SK-N-DZ (cell line): ENCODE data around the gene AKAP9.
A peak's percentile ranks its signal among the peaks of the same experiment; 100 is the strongest.
"Not testable (repeated sequence)": the region's sequence is repeated elsewhere in the genome, so short reads cannot be mapped to it uniquely, and the experiment has no call there.

ENCODE experiments used
- DNase-seq: peaks from one replicate; pipeline ENCODE4 v3.0.0-alpha.2; 2015; ENCODE audit warnings: low spot score

AKAP9 gene

GRCh38 chr7:92058899-92059298 is 118.2 kb downstream of the AKAP9 start:
- DNase-seq, result no peak

DNA sequence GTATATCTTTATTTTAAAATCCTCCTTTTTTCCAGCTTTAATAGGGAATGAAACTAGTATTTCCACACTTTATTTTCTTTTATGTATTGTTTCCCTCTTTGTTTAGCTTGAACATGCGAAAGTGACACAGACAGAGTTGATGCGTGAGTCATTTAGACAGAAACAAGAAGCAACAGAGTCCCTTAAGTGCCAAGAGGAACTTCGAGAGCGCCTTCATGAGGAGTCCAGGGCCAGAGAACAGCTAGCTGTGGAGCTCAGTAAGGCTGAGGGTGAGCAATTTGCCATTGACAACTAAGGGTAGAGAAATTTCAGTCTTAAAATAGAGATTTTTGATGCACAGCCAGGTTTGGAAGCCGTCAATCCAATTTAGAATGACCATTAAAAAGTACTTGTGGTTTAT is 120.5 kb downstream of the AKAP9 start:
- DNase-seq, result no peak

- DNase-seq, result no peak
Observed at GRCh38 chr7:92064438-92065029, 123.9 kb downstream of the AKAP9 start.

- DNase-seq, result no peak
Observed at GRCh38 chr7:92071032-92071431, 130.4 kb downstream of the AKAP9 start.

DNA sequence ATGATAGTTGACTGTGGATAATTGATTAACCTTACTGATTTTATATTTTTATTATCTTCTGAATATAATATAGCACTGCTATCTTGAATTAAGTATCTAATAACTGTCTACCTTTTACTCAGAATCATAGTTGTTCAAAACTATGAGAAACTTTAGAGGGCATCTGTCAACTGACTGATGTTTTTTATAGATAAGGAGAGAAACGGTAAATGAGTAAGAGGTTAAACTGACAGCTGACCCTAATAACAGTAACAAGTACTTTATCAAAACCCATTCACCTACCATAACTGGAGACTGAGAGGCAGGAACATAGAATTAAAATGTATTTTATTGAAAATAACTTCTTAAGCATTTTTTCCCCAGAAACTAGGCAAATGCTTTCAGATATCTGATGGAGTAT is 131.5 kb downstream of the AKAP9 start:
- no peak for DNase-seq

- DNase-seq, result no peak
Observed at GRCh38 chr7:92072708-92073107, 132.0 kb downstream of the AKAP9 start.

GRCh38 chr7:92075455-92076158 is 134.9 kb downstream of the AKAP9 start:
- no peak for DNase-seq

- DNase-seq, result no peak
Observed at GRCh38 chr7:92076509-92076908, 135.8 kb downstream of the AKAP9 start.

DNA sequence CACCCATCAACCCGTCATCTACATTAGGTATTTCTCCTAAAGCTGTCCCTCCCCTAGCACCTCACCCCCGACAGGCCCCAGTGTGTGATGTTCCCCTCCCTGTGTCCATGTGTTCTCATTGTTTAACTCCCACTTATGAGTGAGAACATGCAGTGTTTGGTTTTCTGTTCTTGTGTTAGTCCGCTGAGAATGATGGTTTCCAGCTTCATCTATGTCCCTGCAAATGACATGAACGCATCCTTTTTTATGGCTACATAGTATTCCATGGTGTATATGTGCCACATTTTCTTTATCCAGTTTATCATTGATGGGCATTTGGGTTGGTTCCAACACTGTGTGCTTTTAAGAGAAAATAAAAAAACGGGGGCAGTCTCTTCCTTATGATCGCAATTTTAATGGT is 143.3 kb downstream of the AKAP9 start:
- not testable (repeated sequence) for DNase-seq

DNA sequence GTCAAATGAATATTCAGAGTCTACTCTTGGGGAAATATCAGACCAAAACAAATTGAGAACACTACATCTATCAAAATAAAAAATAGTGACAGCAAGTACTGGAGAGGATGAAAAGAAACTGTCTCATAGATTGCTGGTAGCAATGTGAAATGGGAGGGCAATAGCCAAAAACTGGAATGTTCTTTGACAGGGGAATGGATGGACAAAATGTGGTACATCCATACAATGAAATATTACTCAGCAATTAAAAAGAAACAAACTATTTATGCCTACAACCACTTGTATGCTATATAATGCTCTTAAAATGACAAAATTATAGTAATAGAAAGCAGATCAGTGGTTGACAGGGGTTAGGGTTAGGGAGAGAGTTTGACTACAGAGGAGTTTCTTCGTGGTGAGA is 147.6 kb downstream of the AKAP9 start:
- no peak for DNase-seq

GRCh38 chr7:92092210-92092609 is 151.5 kb downstream of the AKAP9 start:
- DNase-seq, result no peak

DNA sequence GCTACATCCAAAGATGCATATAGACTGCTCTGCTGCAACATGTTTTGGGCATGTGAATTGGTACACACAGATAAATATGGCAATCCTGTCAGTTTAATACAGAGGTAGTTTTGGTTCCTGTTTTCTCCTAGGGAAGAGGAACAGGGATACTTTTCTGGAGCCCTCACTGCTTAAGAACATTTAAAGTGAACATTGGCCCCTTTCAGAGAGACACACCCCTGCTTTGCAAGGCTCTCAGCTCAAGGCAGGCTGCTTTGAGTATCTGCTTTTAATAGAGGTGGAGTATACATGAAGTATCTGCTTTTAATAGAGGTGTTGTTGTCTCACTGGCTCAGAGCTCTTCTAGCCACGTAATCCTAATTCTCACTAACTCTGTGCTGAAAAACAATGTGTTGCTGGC is 154.7 kb downstream of the AKAP9 start:
- DNase-seq, result no peak

GRCh38 chr7:92100534-92100933 is 159.9 kb downstream of the AKAP9 start:
- no peak for DNase-seq

DNA sequence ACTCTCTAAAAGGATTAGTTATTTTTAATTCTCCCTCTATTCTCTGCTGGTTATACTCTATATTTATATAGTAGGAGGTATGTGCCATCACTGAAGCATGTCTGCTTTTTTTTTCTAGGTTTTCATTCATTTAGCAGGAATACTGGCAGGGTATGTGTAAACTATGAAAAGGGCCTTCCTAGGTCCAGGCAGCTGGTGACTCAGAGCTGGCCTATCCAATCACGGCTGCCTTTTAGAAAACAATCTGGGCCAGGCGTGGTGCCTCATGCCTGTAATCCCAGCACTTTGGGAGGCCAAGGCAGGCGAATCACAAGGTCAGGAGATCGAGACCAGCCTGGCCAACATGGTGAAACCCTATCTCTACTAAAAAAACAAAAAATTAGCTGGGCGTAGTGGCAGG is 162.2 kb downstream of the AKAP9 start:
- DNase-seq, result not testable (repeated sequence)

GRCh38 chr7:92108821-92109220 is 168.2 kb downstream of the AKAP9 start:
- no peak for DNase-seq

- no peak for DNase-seq
Observed at GRCh38 chr7:92110857-92111256, 170.2 kb downstream of the AKAP9 start.

DNA sequence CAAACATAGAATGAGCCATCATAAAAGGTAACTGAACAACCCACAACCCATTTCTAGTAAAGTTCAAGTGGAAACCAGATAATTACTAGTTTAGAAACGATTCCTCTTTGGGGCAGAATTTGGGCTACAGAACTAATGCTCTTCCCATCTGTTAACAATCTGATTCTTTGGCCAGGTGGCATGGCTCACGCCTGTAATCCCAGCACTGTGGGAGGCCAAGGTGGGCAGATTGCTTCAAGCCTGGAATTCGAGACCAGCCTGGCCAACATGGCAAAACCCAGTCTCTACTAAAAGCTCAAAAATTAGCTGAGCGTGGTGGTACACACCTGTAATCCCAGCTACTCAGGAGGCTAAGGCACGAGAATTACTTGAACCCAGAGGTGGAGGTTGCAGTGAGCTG is 175.2 kb downstream of the AKAP9 start:
- DNase-seq, result no peak

GRCh38 chr7:92116949-92117348 is 176.3 kb downstream of the AKAP9 start:
- DNase-seq, result no peak

DNA sequence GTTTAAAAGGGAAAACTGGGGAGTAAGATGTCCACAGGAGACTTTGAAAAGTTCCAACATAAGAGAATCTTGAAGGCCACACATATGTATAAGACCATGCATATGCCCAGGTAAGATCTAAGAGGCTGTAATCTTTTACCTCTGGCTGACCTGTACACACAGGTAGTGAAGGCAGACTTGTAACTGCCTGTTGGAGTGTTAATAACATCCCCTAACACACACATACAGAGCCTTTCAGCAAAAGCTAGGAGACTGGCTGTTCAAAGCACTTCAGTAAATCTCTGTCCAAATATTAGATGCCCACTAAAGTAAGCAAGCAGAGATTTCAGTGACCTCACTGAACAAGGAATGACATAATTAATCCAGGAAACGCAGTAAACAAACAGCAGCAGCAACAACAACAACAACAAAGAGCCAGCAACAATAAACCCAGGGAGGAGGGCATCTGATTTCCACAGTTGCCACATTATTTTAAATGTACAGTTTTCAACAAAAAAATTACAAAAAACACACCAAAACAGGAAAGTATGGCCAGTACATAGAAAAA is 178.6 kb downstream of the AKAP9 start:
- no peak for DNase-seq

GRCh38 chr7:92121681-92122080 is 181.0 kb downstream of the AKAP9 start:
- no peak for DNase-seq

GRCh38 chr7:92131093-92131492 is 190.4 kb downstream of the AKAP9 start:
- no peak for DNase-seq

DNA sequence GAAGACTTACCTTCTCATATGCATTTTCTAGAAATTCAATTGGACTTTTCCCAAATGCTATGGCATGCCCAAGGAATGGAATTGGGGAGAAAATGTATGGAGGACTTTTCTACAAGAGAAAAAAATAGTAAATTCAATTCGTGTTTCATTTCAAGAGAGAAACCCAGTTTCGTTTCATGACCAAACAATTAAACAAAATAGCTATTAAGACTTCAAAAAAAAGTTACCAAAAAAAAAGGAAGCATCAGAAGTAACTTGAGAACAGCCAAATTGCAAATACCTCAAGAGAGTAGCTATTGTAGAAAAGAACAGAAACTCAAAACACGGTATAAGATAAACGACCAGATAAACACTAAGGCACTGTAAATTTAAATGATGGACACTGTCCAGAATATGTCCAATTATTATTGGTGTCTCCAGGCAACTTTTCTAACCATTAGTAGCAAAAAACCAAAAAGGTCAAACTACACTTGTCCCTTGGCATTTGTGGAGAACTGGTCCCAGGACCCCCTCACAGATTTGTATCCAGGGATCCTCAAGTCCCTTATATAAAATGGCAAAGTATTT is 191.2 kb downstream of the AKAP9 start:
- no peak for DNase-seq

DNA sequence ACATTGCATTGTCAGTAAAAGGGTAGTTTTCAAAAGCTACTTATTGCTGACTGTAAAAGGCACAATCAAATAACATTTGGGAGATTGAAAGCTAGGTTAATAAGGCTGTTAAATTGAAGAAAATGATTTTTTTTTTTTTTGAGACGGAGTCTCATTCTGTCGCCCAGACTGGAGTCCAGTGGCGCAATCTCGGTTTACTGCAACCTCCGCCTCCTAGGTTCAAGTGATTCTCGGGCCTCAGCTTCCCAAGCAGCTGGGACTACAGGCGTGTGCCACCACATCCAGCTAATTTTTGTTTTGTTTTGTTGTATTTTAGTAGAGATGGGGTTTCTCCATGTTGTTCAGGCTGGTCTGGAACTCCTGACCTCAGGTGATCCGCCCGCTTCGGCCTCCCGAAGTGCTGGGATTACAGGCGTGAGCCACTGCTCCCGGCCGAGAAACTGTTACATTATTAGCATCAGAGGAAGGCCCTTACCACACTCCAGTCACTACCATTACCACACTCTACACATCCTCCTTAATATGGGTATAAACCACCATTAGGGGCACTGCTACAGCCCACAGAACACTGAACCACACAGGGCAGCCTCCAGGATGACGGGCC is 192.6 kb downstream of the AKAP9 start:
- DNase-seq, result peak; percentile 12
